Activated CD4-positive, alpha-beta T cell treated with anti-CD3 and anti-CD28 coated beads for 4 hours (primary cell): ENCODE results near the gene ATAD1.

Experiments used
- DNase-seq, 2 donors: peaks; one replicate each; pipeline ENCODE4 v3.0.0-alpha.2; 2020

ATAD1 gene

DNA sequence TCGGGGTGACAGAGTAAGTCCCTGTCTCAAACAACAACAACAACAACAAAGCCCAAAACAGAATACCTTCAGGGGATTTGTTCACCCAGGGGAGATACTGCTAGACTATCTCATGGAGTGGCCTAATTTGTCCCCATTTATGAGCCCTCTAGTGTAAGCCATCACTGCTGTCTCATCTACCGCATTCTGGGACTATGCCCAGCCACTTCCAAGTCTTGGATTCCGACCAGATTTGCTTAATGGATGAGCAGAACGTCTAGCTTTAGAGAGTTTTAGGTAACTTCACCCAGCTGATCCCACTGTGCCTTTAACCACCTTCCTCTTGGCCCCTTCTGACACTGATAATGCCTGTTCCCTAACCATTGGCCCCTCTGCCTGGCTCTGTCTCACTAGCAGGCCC lies 111.3 kb downstream of the ATAD1 start:
- no peak for DNase-seq

GRCh38 chr10:87705339-87705738 lies 112.7 kb downstream of the ATAD1 start:
- DNase-seq = no peak

- DNase-seq = no peak
These were observed 114.3 kb downstream of the ATAD1 start for GRCh38 chr10:87703771-87704170.

GRCh38 chr10:87702973-87703294 lies 115.1 kb downstream of the ATAD1 start:
- DNase-seq = no peak

- no peak for DNase-seq
These were observed 115.6 kb downstream of the ATAD1 start for GRCh38 chr10:87702260-87702972.
